ENCODE results near the gene EGFL8. TPM values are rescaled to one million over a fixed set of nuclear protein-coding genes. Genes with fewer than 3 reads are reported as not detected.
A peak's percentile ranks its signal among the peaks of the same experiment; 100 is the strongest.

The EGFL8 gene
- total RNA-seq, 1 donor from 2014 or later: 3.8 TPM

DNA sequence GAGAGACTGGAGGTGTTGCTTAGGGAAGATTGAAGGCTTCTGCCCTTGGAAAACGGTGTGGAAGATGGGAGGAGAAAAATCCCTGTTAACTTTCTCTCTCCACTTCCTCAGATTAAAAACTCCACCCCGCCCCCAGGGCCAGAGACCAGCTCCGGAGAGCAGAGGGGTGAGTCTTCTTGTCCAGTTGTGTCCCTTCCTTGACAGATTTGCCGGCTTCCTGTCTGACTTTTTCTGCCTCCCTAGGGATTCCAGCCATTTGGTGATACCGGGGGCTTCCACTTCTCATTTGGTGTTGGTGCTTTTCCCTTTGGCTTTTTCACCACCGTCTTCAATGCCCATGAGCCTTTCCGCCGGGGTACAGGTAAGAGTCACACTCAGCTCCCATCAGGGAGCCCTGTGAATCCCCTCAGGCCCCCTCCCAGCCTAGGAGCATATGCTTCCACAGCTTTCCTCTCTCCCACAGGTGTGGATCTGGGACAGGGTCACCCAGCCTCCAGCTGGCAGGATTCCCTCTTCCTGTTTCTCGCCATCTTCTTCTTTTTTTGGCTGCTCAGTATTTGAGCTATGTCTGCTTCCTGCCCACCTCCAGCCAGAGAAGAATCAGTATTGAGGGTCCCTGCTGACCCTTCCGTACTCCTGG is 15.5 kb downstream of the EGFL8 start:
- peaks cover 33% of the 10 kb centered on the region for H3K79me2 ChIP-seq (ENCODE audit: low read depth)
- Mint-ChIP-seq H3K27me3 (ENCODE audit: insufficient read depth, low read depth) (peaks cover 9% of the 10 kb centered on the region), H3K9me3 (no peaks in the 10 kb centered on the region), H3K4me3 (peak overlapping the region; percentile 71), H3K4me1 (peaks cover 26% of the 10 kb centered on the region), H3K27ac (peak overlapping the region; percentile 13), H3K36me3 (peaks cover 15% of the 10 kb centered on the region)
- no peak overlapping the region for H3K27ac ChIP-seq
- H3K27me3 ChIP-seq: no peaks in the 10 kb centered on the region
- DNase-seq (ENCODE audit: low spot score): no peak
- peak overlapping the region; percentile 93 for H3K4me2 ChIP-seq
- no peaks in the 10 kb centered on the region for H3K9me3 ChIP-seq (ENCODE audit: low read depth)
- peaks cover 30% of the 10 kb centered on the region for H3F3A ChIP-seq (ENCODE audit: low read depth)
- H3K9ac ChIP-seq: no peak overlapping the region
- H3K36me3 ChIP-seq: no peaks in the 10 kb centered on the region
- TF ChIP-seq EZH2phosphoT487 (IDR thresholded peaks at IDR 0.05): no peak
- no peak for TF ChIP-seq CTCF (IDR thresholded peaks at IDR 0.05)
- no peak for TF ChIP-seq EZH2 (IDR thresholded peaks at IDR 0.05)
- peaks cover 16% of the 10 kb centered on the region for H3K4me1 ChIP-seq
- no peak overlapping the region for H2AFZ ChIP-seq (replicated peaks)
- H4K20me1 ChIP-seq (ENCODE audit: low read depth): peaks cover 6% of the 10 kb centered on the region
- peak overlapping the region; percentile 99 for H3K4me3 ChIP-seq

GRCh38 chr6:32181148-32181702 is 16.8 kb downstream of the EGFL8 start:
- peaks cover 5% of the 10 kb centered on the region for H4K20me1 ChIP-seq (ENCODE audit: low read depth)
- H3K4me1 ChIP-seq: peaks cover 13% of the 10 kb centered on the region
- H3K27me3 ChIP-seq: no peaks in the 10 kb centered on the region
- H3K27ac Mint-ChIP-seq: no peak overlapping the region
- no peaks in the 10 kb centered on the region for H3K9me3 ChIP-seq (ENCODE audit: low read depth)
- TF ChIP-seq EZH2 (IDR thresholded peaks at IDR 0.05): no peak
- no peak for TF ChIP-seq CTCF (IDR thresholded peaks at IDR 0.05)
- TF ChIP-seq EZH2phosphoT487 (IDR thresholded peaks at IDR 0.05): no peak
- H3K36me3 Mint-ChIP-seq: peaks cover 16% of the 10 kb centered on the region
- no peaks in the 10 kb centered on the region for H3K36me3 ChIP-seq
- H3K4me3 Mint-ChIP-seq: peak overlapping the region; percentile 75
- no peaks in the 10 kb centered on the region for H3K9me3 Mint-ChIP-seq
- no peak overlapping the region for H3K9ac ChIP-seq
- H3K4me3 ChIP-seq: no peak overlapping the region
- H3K27ac ChIP-seq: no peak overlapping the region
- H3K4me2 ChIP-seq: no peak overlapping the region
- peaks cover 22% of the 10 kb centered on the region for H3K79me2 ChIP-seq (ENCODE audit: low read depth)
- no peak overlapping the region for H2AFZ ChIP-seq (replicated peaks)
- H3K4me1 Mint-ChIP-seq: peaks cover 33% of the 10 kb centered on the region
- peaks cover 31% of the 10 kb centered on the region for H3F3A ChIP-seq (ENCODE audit: low read depth)
- peaks cover 12% of the 10 kb centered on the region for H3K27me3 Mint-ChIP-seq (ENCODE audit: insufficient read depth, low read depth)
- DNase-seq (ENCODE audit: low spot score): no peak

DNA sequence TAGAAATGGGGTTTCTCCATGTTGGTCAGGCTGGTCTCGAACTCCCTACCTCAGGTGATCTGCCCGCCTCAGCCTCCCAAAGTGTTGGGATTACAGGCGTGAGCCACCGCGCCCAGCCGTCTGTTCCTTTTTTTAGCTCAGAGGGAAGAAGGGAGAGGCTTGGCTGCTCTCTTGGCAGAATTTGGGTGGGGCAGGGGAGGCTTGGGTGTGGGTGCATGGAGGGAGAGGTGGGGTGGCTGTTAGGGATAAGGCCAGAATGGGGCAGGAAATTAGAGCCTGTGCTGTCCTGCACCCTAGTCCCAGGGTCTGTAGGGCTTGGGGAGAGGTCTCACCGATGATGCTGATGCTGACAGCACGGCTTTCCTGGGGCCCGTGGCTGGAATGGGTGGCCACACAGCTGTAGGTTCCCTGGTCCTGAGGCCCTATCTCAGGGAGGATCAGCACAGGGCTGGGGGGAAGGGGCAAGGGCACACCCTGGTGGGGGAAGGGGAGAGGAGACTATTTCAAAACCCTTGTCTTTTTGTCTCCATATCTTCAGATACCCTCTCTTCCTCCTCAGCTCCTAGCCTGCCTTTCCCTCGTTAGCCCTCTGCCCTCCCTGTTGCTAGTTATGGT is 17.6 kb downstream of the EGFL8 start:
- no peak overlapping the region for H3K9ac ChIP-seq
- no peak for DNase-seq (ENCODE audit: low spot score)
- TF ChIP-seq EZH2phosphoT487 (IDR thresholded peaks at IDR 0.05) (no peak), EZH2 (IDR thresholded peaks at IDR 0.05) (no peak), CTCF (IDR thresholded peaks at IDR 0.05) (no peak)
- H3K79me2 ChIP-seq (ENCODE audit: low read depth): peaks cover 18% of the 10 kb centered on the region
- no peak overlapping the region for H3K27ac ChIP-seq
- H3K4me1 ChIP-seq: peaks cover 9% of the 10 kb centered on the region
- Mint-ChIP-seq H3K36me3 (peaks cover 21% of the 10 kb centered on the region), H3K27me3 (ENCODE audit: insufficient read depth, low read depth) (peaks cover 14% of the 10 kb centered on the region), H3K4me1 (peaks cover 33% of the 10 kb centered on the region), H3K4me3 (no peak overlapping the region), H3K9me3 (no peaks in the 10 kb centered on the region), H3K27ac (no peak overlapping the region)
- no peak overlapping the region for H2AFZ ChIP-seq (replicated peaks)
- H3K4me3 ChIP-seq: no peak overlapping the region
- H3K36me3 ChIP-seq: no peaks in the 10 kb centered on the region
- no peaks in the 10 kb centered on the region for H3K27me3 ChIP-seq
- H3F3A ChIP-seq (ENCODE audit: low read depth): peaks cover 31% of the 10 kb centered on the region
- no peak overlapping the region for H3K4me2 ChIP-seq
- no peaks in the 10 kb centered on the region for H3K9me3 ChIP-seq (ENCODE audit: low read depth)
- H4K20me1 ChIP-seq (ENCODE audit: low read depth): peaks cover 8% of the 10 kb centered on the region
